Activated T-helper 17 cell treated with anti-CD3 and anti-CD28 coated beads, Interleukin-2, amount 50 U/mL, for 72 hours (primary cell): ENCODE results near the gene DNAI1. TPM values are rescaled to one million over a fixed set of nuclear protein-coding genes. Genes with fewer than 3 reads are reported as not detected.
"Not testable (repeated sequence)": the region's sequence is repeated elsewhere in the genome, so short reads cannot be mapped to it uniquely, and the experiment has no call there.

Source experiments
- ATAC-seq: fragments of 150-1000 bp; cut with Tn5 transposase; replicated peaks from 2 replicates; pipeline ENCODE4 v1.10.0; 2021; ENCODE audit warnings: mild to moderate bottlenecking, moderate library complexity
- H3K27ac Mint-ChIP-seq: one replicate; pipeline ENCODE4 v1.8.0; 2022; ENCODE audit warnings: mixed read lengths
- H3K27me3 Mint-ChIP-seq: one replicate; pipeline ENCODE4 v1.8.0; 2022; ENCODE audit warnings: mixed read lengths
- H3K36me3 Mint-ChIP-seq: one replicate; pipeline ENCODE4 v1.8.0; 2022; ENCODE audit warnings: low read depth, mild to moderate bottlenecking, mixed read lengths
- H3K4me1 Mint-ChIP-seq: one replicate; pipeline ENCODE4 v1.8.0; 2022; ENCODE audit warnings: mixed read lengths
- H3K4me3 Mint-ChIP-seq: one replicate; pipeline ENCODE4 v1.8.0; 2022; ENCODE audit warnings: mild to moderate bottlenecking, mixed read lengths
- H3K9me3 Mint-ChIP-seq: one replicate; pipeline ENCODE4 v1.8.0; 2022; ENCODE audit warnings: mixed read lengths
- total RNA-seq, 2 donors: library from RNA; stranded (reverse); gene quantifications; one replicate each; pipeline ENCODE4 v1.2.3, GENCODE V29; 2022

DNAI1 gene
- total RNA-seq, 2 donors from 2014 or later: not detected

GRCh38 chr9:34519321-34520020, 60.9 kb downstream of the DNAI1 start:
- H3K27me3 Mint-ChIP-seq: peaks cover 7% of the 10 kb centered on the region
- no peak for ATAC-seq
- no peaks in the 10 kb centered on the region for H3K9me3 Mint-ChIP-seq
- H3K4me1 Mint-ChIP-seq: peaks cover 7% of the 10 kb centered on the region
- no peak overlapping the region for H3K27ac Mint-ChIP-seq
- H3K36me3 Mint-ChIP-seq: no peaks in the 10 kb centered on the region
- H3K4me3 Mint-ChIP-seq: no peak overlapping the region

- peaks cover 12% of the 10 kb centered on the region for H3K4me1 Mint-ChIP-seq
- no peak for ATAC-seq
- H3K27me3 Mint-ChIP-seq: peaks cover 7% of the 10 kb centered on the region
- no peaks in the 10 kb centered on the region for H3K36me3 Mint-ChIP-seq
- H3K27ac Mint-ChIP-seq: no peak overlapping the region
- H3K4me3 Mint-ChIP-seq: no peak overlapping the region
- no peaks in the 10 kb centered on the region for H3K9me3 Mint-ChIP-seq
Observed at GRCh38 chr9:34520096-34520495, 61.5 kb downstream of the DNAI1 start.

- Mint-ChIP-seq H3K27me3 (peaks cover 10% of the 10 kb centered on the region), H3K4me3 (no peak overlapping the region)
Observed at GRCh38 chr9:34520505-34521385, 62.1 kb downstream of the DNAI1 start.

GRCh38 chr9:34521406-34522045, 62.9 kb downstream of the DNAI1 start:
- H3K36me3 Mint-ChIP-seq: no peaks in the 10 kb centered on the region
- ATAC-seq: no peak
- H3K27ac Mint-ChIP-seq: no peak overlapping the region
- H3K4me1 Mint-ChIP-seq: peaks cover 12% of the 10 kb centered on the region
- no peaks in the 10 kb centered on the region for H3K9me3 Mint-ChIP-seq
- peaks cover 6% of the 10 kb centered on the region for H3K27me3 Mint-ChIP-seq
- no peak overlapping the region for H3K4me3 Mint-ChIP-seq

More at GRCh38 chr9:34520505-34521385, 62.1 kb downstream of the DNAI1 start:
- Mint-ChIP-seq H3K27ac (no peak overlapping the region), H3K36me3 (no peaks in the 10 kb centered on the region), H3K9me3 (no peaks in the 10 kb centered on the region), H3K4me1 (peaks cover 12% of the 10 kb centered on the region)
- ATAC-seq: no peak

- Mint-ChIP-seq H3K27ac (peak overlapping the region; percentile 20), H3K4me3 (peak overlapping the region; percentile 64), H3K4me1 (peaks cover 12% of the 10 kb centered on the region), H3K36me3 (no peaks in the 10 kb centered on the region), H3K27me3 (peaks cover 6% of the 10 kb centered on the region), H3K9me3 (no peaks in the 10 kb centered on the region)
- no peak for ATAC-seq
Observed at GRCh38 chr9:34522091-34522887, 63.7 kb downstream of the DNAI1 start.

GRCh38 chr9:34522971-34523797, 64.6 kb downstream of the DNAI1 start, which contains the start of gene ENHO:
ENHO (minus strand) TSS chr9:34522990; CDS start chr9:34521695, 1,295 bp downstream.
- H3K4me1 Mint-ChIP-seq: peaks cover 12% of the 10 kb centered on the region
- ATAC-seq: peak; percentile 96
- H3K27ac Mint-ChIP-seq: peak within 1 kb of the TSS; percentile 20
- no peaks in the 10 kb centered on the region for H3K36me3 Mint-ChIP-seq
- no peaks in the 10 kb centered on the region for H3K9me3 Mint-ChIP-seq
- peak within 1 kb of the TSS; percentile 64 for H3K4me3 Mint-ChIP-seq
- H3K27me3 Mint-ChIP-seq: peaks cover 6% of the 10 kb centered on the region

GRCh38 chr9:34524349-34524748, 65.7 kb downstream of the DNAI1 start:
- Mint-ChIP-seq H3K27ac (no peak overlapping the region), H3K9me3 (no peaks in the 10 kb centered on the region), H3K36me3 (no peaks in the 10 kb centered on the region), H3K27me3 (peaks cover 9% of the 10 kb centered on the region), H3K4me3 (peak overlapping the region; percentile 44), H3K4me1 (peaks cover 12% of the 10 kb centered on the region)
- no peak for ATAC-seq

- no peaks in the 10 kb centered on the region for H3K36me3 Mint-ChIP-seq
- H3K4me1 Mint-ChIP-seq: peaks cover 12% of the 10 kb centered on the region
- no peaks in the 10 kb centered on the region for H3K9me3 Mint-ChIP-seq
- no peak for ATAC-seq
- H3K27me3 Mint-ChIP-seq: peaks cover 22% of the 10 kb centered on the region
- H3K27ac Mint-ChIP-seq: no peak overlapping the region
- no peak overlapping the region for H3K4me3 Mint-ChIP-seq
Observed at GRCh38 chr9:34526026-34526425, 67.4 kb downstream of the DNAI1 start.

- not testable (repeated sequence) for H3K36me3 Mint-ChIP-seq, H3K27ac Mint-ChIP-seq, H3K4me3 Mint-ChIP-seq, ATAC-seq, H3K9me3 Mint-ChIP-seq, H3K4me1 Mint-ChIP-seq
- H3K27me3 Mint-ChIP-seq: peaks cover 46% of the 10 kb centered on the region
Observed at GRCh38 chr9:34532041-34532440, 73.4 kb downstream of the DNAI1 start.

GRCh38 chr9:34536685-34537084, 78.1 kb downstream of the DNAI1 start:
- H3K36me3 Mint-ChIP-seq: no peaks in the 10 kb centered on the region
- no peak overlapping the region for H3K27ac Mint-ChIP-seq
- no peaks in the 10 kb centered on the region for H3K9me3 Mint-ChIP-seq
- peaks cover 33% of the 10 kb centered on the region for H3K27me3 Mint-ChIP-seq
- no peaks in the 10 kb centered on the region for H3K4me1 Mint-ChIP-seq
- ATAC-seq: no peak
- no peak overlapping the region for H3K4me3 Mint-ChIP-seq

GRCh38 chr9:34540827-34541226, 82.2 kb downstream of the DNAI1 start:
- no peaks in the 10 kb centered on the region for H3K9me3 Mint-ChIP-seq
- ATAC-seq: no peak
- no peaks in the 10 kb centered on the region for H3K4me1 Mint-ChIP-seq
- H3K27ac Mint-ChIP-seq: no peak overlapping the region
- H3K27me3 Mint-ChIP-seq: peaks cover 24% of the 10 kb centered on the region
- no peaks in the 10 kb centered on the region for H3K36me3 Mint-ChIP-seq
- H3K4me3 Mint-ChIP-seq: no peak overlapping the region

- peaks cover 20% of the 10 kb centered on the region for H3K27me3 Mint-ChIP-seq
- ATAC-seq: no peak
- no peak overlapping the region for H3K4me3 Mint-ChIP-seq
- no peaks in the 10 kb centered on the region for H3K9me3 Mint-ChIP-seq
- H3K27ac Mint-ChIP-seq: no peak overlapping the region
- no peaks in the 10 kb centered on the region for H3K4me1 Mint-ChIP-seq
- no peaks in the 10 kb centered on the region for H3K36me3 Mint-ChIP-seq
Observed at GRCh38 chr9:34541540-34541939, 82.9 kb downstream of the DNAI1 start.

GRCh38 chr9:34544035-34544434, 85.4 kb downstream of the DNAI1 start:
- no peaks in the 10 kb centered on the region for H3K4me1 Mint-ChIP-seq
- H3K27ac Mint-ChIP-seq: no peak overlapping the region
- no peaks in the 10 kb centered on the region for H3K36me3 Mint-ChIP-seq
- no peak for ATAC-seq
- H3K4me3 Mint-ChIP-seq: no peak overlapping the region
- no peaks in the 10 kb centered on the region for H3K9me3 Mint-ChIP-seq
- H3K27me3 Mint-ChIP-seq: peaks cover 22% of the 10 kb centered on the region
